SHP77 treated with DMSO at 0.1 percent for 48 hours (cell line): ENCODE results near the gene SGSH.

ENCODE experiments used
- DNase-seq: peaks from one replicate; lab custom pipeline; 2025; lab: John Stamatoyannopoulos, UW

SGSH gene

GRCh38 chr17:80227156-80227555 is 7.0 kb upstream of the SGSH start:
- DNase-seq, result no peak

- no peak for DNase-seq
Observed at GRCh38 chr17:80225230-80225629, 5.1 kb upstream of the SGSH start.

- DNase-seq, result no peak
Observed at GRCh38 chr17:80224683-80225082, 4.5 kb upstream of the SGSH start.

GRCh38 chr17:80223838-80224497 is 3.8 kb upstream of the SGSH start:
- no peak for DNase-seq

GRCh38 chr17:80223142-80223815 is 3.1 kb upstream of the SGSH start:
- DNase-seq, result no peak

- DNase-seq, result no peak
Observed at GRCh38 chr17:80222376-80223141, 2.4 kb upstream of the SGSH start.

GRCh38 chr17:80221351-80222105 is 1.4 kb upstream of the SGSH start:
- no peak for DNase-seq

- DNase-seq, result no peak
Observed at GRCh38 chr17:80220736-80221215, 643 bp upstream of the SGSH start.

- no peak for DNase-seq
Observed at GRCh38 chr17:80219763-80220053, 425 bp downstream of the SGSH start.

- peak; percentile 4 for DNase-seq
Observed at GRCh38 chr17:80219013-80219762, 945 bp downstream of the SGSH start.

GRCh38 chr17:80218391-80218790 is 1.7 kb downstream of the SGSH start:
- DNase-seq, result no peak

GRCh38 chr17:80217703-80218362 is 2.3 kb downstream of the SGSH start:
- DNase-seq, result no peak

- DNase-seq, result no peak
Observed at GRCh38 chr17:80216473-80217456, 3.4 kb downstream of the SGSH start.

GRCh38 chr17:80214878-80215210 is 5.3 kb downstream of the SGSH start:
- DNase-seq, result no peak

GRCh38 chr17:80214012-80214877 is 5.9 kb downstream of the SGSH start:
- DNase-seq, result no peak

GRCh38 chr17:80213643-80213975 is 6.5 kb downstream of the SGSH start:
- DNase-seq, result no peak

- no peak for DNase-seq
Observed at GRCh38 chr17:80212962-80213642, 7.0 kb downstream of the SGSH start.

- no peak for DNase-seq
Observed at GRCh38 chr17:80212511-80212910, 7.6 kb downstream of the SGSH start.

GRCh38 chr17:80212109-80212508 is 8.0 kb downstream of the SGSH start:
- DNase-seq, result no peak
